SK-N-SH (cell line): Measurements from ENCODE around the gene GSG1L.

Experiments
- JUND ChIP-seq: IDR thresholded peaks from 2 replicates; pipeline ENCODE4 v1.4.0; 2012
- RCOR1 ChIP-seq: fragments of 150-350 bp; IDR thresholded peaks from 2 replicates; pipeline ENCODE4 v1.6.1; 2017; ENCODE audit warnings: antibody characterized with exemption, low read length
- TF ChIP-seq, protein P1 (sequence below): fragments of 200-600 bp; sonication (generic); IDR thresholded peaks from 2 replicates; pipeline ENCODE4 v1.6.1; 2017; ENCODE audit warnings: antibody characterized with exemption, mild to moderate bottlenecking, moderate library complexity

DNA sequence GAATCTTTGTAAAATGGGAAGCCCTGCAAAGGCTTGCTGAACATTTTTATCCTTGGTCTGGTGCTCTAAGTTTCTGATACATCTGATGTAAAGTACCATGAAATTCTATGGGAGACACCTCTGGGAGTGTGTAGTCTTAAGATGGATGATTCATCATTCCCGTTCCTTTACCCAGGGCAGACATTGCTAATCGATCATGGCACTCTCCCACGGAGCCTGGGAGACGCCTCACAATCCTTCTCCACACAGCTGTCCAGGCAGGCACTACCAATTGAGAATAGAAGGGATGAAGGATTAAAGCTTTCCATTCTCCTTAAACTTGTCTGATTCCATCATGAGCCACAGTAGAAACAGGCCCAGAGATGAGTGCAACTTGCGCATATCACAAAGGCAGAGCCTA lies 144.8 kb downstream of the GSG1L start:
- TF ChIP-seq JUND (no peak), RCOR1 (no peak)
- TF ChIP-seq, protein P1, sequence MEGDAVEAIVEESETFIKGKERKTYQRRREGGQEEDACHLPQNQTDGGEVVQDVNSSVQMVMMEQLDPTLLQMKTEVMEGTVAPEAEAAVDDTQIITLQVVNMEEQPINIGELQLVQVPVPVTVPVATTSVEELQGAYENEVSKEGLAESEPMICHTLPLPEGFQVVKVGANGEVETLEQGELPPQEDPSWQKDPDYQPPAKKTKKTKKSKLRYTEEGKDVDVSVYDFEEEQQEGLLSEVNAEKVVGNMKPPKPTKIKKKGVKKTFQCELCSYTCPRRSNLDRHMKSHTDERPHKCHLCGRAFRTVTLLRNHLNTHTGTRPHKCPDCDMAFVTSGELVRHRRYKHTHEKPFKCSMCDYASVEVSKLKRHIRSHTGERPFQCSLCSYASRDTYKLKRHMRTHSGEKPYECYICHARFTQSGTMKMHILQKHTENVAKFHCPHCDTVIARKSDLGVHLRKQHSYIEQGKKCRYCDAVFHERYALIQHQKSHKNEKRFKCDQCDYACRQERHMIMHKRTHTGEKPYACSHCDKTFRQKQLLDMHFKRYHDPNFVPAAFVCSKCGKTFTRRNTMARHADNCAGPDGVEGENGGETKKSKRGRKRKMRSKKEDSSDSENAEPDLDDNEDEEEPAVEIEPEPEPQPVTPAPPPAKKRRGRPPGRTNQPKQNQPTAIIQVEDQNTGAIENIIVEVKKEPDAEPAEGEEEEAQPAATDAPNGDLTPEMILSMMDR, result no peak
